ENCODE results near the gene MYO9B. TPM values are rescaled to one million over a fixed set of nuclear protein-coding genes. Genes with fewer than 3 reads are reported as not detected.

Gene MYO9B
- total RNA-seq, 2 experiments from 2014 or later = 84.3 to 86.9 TPM

DNA sequence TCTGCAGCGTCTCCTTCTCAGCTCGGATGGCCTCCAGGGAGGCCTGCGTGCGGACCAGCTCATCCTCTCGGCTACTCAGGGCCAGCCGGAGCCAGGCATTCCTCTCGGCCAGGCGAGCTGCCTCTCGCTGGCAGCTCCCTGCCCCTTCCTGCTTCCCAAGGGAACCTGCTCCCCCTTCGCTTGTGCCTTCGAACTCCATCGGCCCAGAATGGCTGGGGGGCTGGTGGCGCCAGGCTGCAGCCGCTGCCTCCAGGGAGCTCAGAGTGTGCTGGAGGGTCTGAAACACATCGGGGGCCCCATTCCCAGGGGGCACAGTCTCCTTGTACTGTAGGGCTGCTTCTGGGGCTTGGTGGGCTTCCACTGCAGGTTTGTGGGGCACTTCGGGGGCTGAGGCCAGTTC is 187.0 kb downstream of the MYO9B start:
- Mint-ChIP-seq H3K27me3 (peaks cover 4% of the 10 kb centered on the region), H3K9me3 (peaks cover 5% of the 10 kb centered on the region), H3K27ac (no peak overlapping the region), H3K4me3 (no peak overlapping the region), H3K4me1 (peaks cover 10% of the 10 kb centered on the region), H3K36me3 (peaks cover 2% of the 10 kb centered on the region)
- no peak for DNase-seq

Other genes with a start within 250 kb of the MYO9B start
- gene SIN3B, start 246.4 kb upstream of the MYO9B start, total RNA-seq = 10 to 100 TPM; 27.4 to 28.6 TPM
- not detected for gene F2RL3, start 186.8 kb upstream of the MYO9B start, total RNA-seq
- under 1 TPM; 0.41 to 0.42 TPM for gene CPAMD8, start 49.0 kb upstream of the MYO9B start, total RNA-seq
- gene HAUS8, start 325 bp upstream of the MYO9B start, total RNA-seq = 10 to 100 TPM; 43.1 to 46.0 TPM
- gene USE1, start 139.6 kb downstream of the MYO9B start, total RNA-seq = 10 to 100 TPM; 26.5 to 27.1 TPM
- gene OCEL1, start 150.4 kb downstream of the MYO9B start, total RNA-seq = 10 to 100 TPM; 11.9 to 12.6 TPM
- gene NR2F6, start 170.1 kb downstream of the MYO9B start, total RNA-seq = 1 to 10 TPM; 6.9 to 7.1 TPM
- gene USHBP1, start 189.0 kb downstream of the MYO9B start, total RNA-seq = not detected
- 100 to 1,000 TPM; 107 to 112 TPM for gene BABAM1, start 191.7 kb downstream of the MYO9B start, total RNA-seq
- gene ANKLE1, start 206.1 kb downstream of the MYO9B start, total RNA-seq = 10 to 100 TPM; 22.9 to 23.2 TPM
- gene ABHD8, start 227.6 kb downstream of the MYO9B start, total RNA-seq = 1 to 10 TPM; 4.1 to 4.9 TPM
- gene MRPL34, start 230.1 kb downstream of the MYO9B start, total RNA-seq = 100 to 1,000 TPM; 122 to 128 TPM
- 10 to 100 TPM; 41.0 to 43.6 TPM for gene DDA1, start 233.8 kb downstream of the MYO9B start, total RNA-seq